Activated T-cell treated with anti-CD3 and anti-CD28 coated beads for 48 hours (primary cell): ENCODE data around the gene CCDC73.
A peak's percentile ranks its signal among the peaks of the same experiment; 100 is the strongest.

Source experiments
- DNase-seq: peaks from one replicate; pipeline ENCODE4 v3.0.0-alpha.2; 2020; ENCODE audit warnings: low read depth

Gene CCDC73

DNA sequence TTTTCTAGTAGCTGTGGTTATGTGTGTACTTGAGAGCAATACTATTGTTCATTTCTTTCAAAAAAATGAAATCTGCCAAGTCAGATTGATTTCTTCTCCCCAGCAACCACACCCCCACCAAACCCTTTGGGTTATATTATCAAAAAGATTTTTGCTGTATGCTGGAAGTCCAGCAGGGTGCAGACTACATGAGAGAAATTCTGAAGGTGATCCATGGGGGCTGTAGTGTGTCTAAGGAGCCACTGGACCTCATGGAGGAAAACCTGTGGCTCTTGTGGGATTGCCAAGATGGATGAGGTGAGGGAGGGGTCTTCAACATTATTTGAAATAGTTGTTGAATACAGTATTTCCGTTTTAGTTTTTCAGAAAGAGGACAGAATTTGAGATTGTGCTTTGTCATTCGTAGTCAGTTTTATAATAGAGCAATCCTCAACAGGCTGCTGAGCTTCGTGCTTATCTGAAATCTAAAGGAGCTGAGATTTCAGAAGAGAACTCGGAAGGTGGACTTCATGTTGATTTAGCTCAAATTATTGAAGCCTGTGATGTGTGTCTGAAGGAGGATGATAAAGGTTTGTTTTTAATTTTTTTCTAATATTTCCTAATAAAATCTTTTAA lies 207.8 kb downstream of the CCDC73 start:
- DNase-seq = no peak

DNA sequence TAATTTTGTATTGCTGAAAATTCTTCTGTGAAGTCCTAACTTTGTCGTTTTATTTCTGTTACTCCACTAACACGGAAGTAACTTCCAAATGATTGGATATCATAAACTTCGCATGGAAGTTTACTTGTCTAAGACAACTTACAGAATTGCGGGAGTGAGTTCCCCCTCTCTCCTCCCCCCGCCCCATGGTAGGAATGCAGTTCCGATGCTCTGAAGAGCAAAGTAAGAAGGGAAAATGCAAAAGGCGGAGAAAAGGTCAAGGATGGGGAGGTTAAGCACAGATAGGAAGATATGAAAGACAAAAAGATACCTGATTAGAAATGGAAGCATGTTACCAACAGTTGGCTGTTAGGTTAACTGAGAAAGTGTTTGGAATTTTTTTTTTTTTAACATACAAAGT lies 209.5 kb downstream of the CCDC73 start:
- no peak for DNase-seq

DNA sequence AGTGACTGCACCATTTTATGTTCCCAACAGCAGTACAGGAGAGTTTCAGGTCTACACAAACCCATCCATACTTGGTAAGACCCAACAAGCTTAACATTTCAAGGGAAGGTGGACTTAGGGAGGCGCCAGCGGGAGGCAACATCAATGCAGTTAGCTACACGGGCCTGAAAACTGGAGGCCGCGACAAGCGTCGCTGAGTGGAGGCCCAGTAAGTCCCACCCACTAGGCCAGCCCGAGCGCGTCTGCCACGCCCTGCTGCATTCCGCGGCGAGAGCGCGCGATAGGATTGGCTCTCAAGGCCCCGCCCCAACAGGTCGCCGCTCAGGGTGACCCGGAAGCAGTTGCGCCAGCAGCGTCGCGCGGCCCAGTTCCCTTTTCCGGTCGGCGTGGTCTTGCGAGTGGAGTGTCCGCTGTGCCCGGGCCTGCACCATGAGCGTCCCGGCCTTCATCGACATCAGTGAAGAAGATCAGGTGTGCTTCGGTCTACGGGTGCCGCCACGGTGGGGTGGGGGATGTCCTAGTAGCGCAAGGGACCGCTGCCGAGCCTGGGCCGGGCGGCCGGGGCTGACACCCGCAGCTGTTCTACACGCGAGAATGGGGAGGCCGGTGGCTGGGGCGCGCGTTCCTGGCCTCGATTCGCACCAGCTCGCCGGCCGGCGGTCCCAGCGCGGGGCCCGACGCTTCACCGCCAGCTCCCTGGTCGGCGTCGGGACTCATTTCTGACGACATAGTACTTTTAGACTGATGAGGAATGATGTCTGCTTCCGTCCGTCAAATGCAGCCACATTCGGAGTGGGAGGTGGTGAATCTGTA lies 210.8 kb downstream of the CCDC73 start, which contains the start of gene EIF3M:
Gene EIF3M, plus strand, starts transcription at position 373 of the 813 bp plus-strand sequence. Its CDS starts 57 bp downstream, at position 430.
- DNase-seq = peak; percentile 93

DNA sequence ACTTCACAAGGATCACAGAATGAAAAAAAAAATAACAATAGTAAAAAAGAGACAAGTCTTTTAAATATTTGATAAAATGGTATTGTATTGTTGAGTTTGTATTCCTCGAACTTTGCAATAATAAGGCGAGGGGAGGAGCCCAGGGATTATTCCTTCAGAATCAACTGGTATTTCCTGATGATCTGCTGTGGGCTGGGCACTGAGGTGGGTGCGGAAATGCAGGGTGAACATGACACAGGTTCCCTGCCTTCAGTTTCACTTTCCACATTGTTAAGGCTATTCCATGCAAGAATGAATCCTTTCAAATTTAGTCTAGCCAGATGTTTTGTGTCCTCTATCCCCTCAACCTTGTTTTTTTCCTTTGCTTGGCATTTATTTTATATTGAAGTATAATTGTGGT lies 212.9 kb downstream of the CCDC73 start:
- no peak for DNase-seq

DNA sequence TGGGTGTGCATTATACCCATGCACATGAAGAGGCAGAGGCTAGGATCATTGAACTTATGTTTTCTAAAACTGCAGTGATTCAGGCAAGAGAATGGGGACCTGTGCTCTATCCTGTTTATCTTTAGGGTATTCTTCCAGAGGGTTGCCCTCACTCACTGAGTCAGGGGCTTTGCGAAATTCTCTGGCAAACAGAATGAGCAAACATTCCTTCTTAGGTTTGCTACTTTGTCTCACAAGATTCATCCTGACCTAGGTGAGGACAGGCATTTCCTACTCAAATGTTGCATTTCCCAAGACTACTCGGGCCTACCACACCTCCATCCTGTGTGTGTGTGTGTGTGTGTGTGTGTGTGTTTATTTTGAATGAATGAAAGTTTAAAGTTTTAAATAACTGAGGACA lies 213.5 kb downstream of the CCDC73 start:
- no peak for DNase-seq

DNA sequence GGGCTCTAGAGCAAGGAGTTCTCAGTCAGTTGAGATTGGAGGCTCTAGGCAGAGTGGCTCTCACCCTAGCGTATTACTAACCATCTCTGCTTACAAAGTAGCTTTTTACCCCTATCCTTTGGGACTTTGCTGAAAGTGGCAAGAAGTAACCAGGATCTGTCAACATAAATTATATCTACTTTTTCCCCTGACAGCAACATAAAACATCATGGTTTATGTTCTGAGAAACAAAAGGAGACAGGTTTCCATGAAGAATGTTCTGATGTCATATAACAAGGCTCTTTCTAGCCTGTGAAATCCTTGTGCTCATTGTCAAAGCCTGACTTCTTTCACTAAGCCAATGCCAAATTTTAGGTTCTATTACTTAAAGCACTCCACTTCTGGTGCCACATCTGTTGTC lies 218.0 kb downstream of the CCDC73 start:
- DNase-seq = no peak

DNA sequence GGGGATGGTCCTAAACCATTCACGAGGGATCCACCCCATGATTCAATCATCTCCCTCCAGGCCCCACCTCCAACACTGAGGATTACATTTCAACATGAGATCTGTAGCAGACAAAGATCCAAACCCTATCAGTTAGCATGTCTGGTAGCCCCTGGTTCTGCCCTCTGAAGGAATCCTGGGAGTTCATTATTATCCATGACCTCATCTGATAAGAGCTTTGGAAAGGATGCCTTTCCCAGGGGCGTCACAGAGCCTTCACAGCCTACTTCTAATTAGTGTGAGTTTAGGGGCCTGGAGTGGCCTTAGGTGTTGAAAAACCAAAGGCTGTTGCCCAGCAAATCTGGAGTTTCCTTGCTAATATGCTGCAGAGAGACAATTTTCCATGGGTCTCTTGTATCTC lies 219.4 kb downstream of the CCDC73 start:
- no peak for DNase-seq

DNA sequence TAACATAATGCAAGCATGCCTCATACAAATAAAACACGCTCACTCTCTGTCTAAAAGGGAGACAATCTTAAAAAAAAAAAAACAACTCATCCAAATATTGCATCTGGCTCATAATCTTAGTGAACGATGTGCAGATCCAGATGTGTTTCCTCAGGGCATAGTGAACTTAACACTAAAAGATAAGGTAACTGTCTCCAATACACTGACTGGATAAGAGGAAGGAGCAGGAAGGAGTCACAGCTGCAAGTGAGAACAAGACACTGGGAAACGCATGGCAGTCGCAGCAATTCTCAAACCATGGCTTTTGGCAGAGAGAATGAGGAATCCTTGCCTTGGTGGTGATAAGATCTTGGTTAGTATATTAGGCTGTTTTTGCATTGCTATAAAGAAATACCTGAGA lies 220.0 kb downstream of the CCDC73 start:
- no peak for DNase-seq

DNA sequence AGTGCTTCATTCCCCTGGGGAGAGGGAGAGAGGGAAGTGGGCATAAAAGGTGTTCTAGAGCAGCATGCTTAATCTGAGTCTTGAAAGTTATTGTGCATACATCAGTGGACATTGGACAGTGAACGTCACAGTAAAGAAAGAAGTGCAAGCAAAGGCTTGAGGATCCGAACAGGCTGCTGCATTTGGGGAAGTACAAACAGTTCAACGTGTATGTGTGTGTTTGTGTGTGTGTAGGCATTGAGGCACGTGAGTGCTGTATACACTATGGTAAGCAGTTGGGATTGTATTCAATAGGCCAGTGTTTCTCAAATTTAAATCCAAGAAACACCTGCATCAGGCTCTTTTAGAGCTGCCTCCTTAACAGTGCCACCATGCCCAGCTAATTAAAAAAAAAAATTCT lies 221.2 kb downstream of the CCDC73 start:
- no peak for DNase-seq

DNA sequence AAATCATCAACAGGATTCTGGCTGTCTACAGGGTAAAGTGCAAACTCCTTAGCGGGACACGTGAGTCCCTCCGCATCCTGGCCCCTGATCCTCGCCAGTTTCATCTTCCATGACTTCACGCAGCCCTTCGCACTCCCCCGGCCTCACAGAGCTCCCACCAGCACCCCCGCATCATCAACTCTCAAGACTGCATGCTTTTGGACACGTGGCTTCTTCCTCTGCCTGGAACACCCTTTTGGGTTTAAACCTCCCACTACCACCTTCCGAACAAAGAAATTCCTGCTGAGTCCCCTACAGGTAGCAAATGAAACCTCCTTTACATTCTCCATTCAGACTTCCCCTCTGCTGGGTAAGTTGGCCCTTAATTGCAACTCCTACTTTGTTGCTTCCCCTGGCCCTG lies 223.4 kb downstream of the CCDC73 start:
- DNase-seq = no peak

DNA sequence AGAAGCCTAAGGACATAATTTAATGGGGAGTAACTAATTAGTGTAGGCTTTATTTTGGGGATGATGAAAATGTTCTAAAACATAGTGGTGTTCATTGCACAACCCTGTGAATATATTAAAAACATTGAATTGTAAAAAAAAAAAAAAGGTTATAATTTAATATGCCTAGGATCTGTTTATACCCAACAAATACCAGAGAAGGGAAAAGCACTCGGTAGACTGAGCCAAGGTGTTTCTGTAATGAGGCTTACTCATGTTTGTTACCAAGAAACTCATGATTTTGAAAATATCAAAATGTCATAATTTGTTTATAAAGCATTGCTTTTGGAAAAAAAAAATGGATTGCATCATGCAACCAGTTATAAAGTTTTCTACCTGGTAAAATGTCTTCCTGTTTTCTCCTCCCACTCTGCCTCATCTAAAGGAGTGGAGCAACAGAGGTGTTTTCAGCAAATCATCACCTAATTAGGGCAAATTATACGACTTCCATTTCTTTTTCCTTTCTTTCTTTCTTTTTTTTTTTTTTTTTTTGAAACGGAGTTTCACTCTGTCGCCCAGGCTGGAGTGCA lies 225.1 kb downstream of the CCDC73 start:
- DNase-seq = no peak

DNA sequence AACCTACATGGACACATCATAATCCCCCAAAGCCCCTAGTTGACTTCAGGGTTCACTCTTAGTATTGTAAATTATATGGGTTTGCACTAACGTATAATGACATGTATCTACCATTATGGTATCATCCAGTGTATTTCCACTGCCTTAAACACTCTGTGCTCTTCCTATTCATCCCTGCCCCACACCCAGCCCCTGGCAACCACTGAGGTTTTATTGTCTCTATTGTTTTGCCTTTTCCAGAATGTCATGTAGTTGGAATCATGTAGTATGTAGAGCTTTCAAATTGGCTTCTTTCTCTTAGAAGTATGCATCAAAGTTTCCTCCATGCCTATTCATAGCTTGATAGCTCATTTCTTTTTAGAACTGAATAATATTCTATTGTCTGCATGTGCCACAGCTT lies 227.3 kb downstream of the CCDC73 start:
- DNase-seq = no peak

DNA sequence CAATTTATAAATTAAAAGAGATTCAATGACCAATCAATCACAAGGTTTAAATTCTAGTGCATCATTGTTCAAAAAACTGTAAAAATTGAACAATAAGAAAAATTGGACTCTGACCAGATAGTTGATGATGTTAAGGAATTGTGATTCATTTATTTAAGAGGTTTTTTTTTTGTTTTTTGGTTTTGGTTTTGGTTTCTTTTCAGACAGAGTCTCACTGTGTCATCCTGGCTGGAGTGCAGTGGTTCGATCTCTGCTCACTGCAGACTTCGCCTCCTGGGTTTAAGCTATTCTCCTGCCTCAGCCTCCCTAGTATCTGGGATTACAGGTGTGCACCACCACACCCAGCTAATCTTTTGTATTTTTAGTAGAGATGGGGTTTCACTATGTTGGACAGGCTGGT lies 227.9 kb downstream of the CCDC73 start:
- no peak for DNase-seq

DNA sequence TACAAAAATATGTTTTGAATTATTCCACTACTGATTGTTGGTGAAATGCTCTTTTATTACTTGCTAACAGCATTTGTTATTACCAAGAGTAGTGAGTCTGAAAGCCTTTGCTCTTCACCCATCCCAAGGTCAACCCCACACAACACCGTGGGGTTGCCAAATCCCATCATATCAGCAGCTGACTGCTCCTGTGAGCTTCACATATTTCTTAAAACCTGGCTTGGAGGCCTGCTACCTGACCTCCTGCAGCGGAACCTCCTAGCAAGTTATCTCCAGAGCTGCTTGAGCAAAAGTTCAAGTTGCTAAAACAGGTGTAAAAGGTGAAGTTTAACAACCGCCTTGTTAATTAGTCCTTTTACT lies 230.9 kb downstream of the CCDC73 start:
- no peak for DNase-seq

DNA sequence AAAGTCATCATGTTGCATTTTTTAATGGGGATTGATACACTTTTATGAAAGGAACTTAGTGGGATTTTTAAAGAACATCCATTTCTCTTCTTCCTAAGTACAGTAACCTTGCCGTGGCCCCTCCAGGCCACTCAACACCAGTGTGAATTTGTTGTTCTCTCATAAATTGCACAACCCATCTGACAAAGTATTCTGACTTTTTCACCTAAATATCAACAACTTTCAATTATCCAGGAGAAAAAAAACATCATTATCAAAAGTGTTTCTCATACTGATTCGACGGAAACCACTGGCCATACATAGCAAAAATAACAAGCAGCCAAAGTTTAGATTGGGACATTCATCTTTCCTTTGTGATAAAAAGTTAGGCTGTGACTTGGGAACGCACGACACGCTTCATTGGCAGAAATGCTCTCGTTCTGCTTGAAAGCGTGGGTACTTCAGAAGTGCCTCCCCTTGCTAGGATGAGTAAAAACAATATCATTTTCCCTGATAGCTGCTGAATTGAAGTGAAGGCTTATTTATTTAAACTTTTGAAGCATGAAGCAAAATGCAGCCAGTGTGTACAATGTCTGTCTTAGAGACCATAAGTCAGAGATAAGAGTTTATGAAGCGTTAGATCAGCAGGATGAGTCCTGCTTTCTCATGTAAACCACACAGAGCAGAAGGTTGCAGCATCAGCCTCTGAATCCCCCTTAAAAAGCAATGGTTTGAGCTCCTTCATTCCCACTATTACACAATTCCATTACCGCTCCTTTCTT lies 231.4 kb downstream of the CCDC73 start:
- no peak for DNase-seq

DNA sequence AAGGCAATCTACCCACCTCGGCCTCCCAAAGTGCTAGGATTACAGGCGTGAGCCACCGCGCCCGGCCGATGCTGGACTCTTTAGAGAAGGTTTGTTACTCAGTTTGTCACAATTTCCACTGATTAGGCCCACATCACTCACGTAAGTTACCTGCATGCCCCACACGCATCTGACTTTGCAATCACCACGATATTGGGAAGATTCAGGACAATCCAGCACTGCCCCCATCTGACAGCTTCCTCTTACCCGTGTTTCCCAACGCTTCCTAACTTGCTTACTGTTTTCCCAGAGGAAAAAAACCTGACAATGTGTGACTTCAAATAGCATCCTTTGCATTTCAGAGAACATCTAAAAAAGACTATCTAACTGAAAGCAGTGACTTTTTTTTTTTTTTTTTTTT lies 232.6 kb downstream of the CCDC73 start:
- no peak for DNase-seq

DNA sequence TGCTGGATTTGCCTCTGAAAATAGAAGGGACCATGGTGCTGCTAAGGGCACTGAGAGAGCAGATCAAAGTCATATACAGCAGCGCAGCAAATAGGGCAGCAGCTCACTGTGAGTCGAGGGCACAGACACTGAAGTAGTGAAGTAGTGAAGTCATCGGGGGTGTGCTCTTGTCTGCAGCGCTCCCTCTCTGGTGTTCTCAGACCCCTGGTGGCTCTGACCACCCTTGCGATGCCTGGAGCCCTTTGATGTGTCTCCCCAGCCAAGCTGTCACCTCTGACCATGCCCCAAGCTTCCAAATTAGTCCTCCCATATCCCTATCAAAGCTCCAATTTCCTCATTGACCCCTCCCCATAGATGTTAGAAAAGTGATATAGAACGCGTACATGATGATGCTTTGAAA lies 238.6 kb downstream of the CCDC73 start:
- DNase-seq = no peak

DNA sequence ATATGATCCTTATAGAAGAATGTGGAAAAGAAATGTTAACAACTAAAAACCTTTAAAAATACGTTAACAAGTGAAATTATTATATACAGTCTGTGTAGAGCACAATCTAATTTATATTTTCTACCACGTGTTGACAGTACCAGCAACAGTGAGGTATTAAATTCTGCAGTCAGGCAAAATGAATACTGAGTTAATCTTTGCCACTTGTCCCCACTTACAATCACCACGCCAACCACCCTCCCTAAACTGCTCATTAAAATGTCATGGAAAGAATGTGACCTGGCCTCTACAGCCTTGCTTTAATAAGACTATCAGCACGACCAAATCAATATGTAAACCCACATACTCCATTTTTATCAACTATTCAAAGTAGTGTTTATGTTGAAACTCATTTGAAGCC lies 239.4 kb downstream of the CCDC73 start:
- no peak for DNase-seq
